Measurements from ENCODE around the gene NRG3. TPM values are rescaled to one million over a fixed set of nuclear protein-coding genes. Genes with fewer than 3 reads are reported as not detected.

The NRG3 gene
- total and polyA plus RNA-seq, 12 donors, result 0.03 to 0.73 (median 0.13) TPM; not detected in 5

- Histone ChIP-seq H3K27ac (no peak overlapping the region), H3K36me3 (no peaks in the 10 kb centered on the region), H3K4me3 (no peak overlapping the region), H3K4me1 (no peaks in the 10 kb centered on the region), H3K9me3 (peaks cover 0 to under 1% (median 0%) of the 10 kb centered on the region in 11 donors), H3K27me3 (no peaks in the 10 kb centered on the region)
- no peak for TF ChIP-seq CTCF (IDR thresholded peaks at IDR 0.05)
- ATAC-seq (peak in 2 of 8 donors; percentile 27 to 29), DNase-seq (peak in 1 of 2 donors; percentile 5)
- intact Hi-C loops (cut with DNase I), result no loop called here
- 12 to 15% methylated on average over 3 of the region's 3 CpGs for WGBS, 2 donors
Observed at GRCh38 chr10:82211346-82211745, 336.4 kb downstream of the NRG3 start.

DNA sequence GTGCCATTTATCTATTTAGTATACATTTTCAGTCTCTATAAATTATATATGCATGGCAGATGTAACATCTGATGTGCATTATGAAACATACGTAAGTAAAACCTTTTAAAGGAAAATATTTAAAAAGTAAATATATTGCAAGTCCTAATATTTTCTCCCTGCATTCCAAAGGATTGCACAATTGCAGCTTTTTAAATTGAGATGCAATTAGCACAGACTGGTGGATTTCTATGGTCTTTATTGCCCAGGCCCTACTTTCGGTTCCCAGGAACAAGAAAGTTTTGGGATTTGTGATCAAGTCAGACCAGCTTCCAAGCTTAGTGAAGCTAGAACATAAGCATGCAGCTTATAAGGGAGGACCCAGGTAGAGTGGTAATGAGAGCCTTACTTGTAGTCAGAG lies 337.8 kb downstream of the NRG3 start:
- Histone ChIP-seq H3K27ac (no peak overlapping the region), H3K4me1 (no peaks in the 10 kb centered on the region), H3K27me3 (no peaks in the 10 kb centered on the region), H3K9me3 (no peaks in the 10 kb centered on the region), H3K36me3 (no peaks in the 10 kb centered on the region), H3K4me3 (no peak overlapping the region)
- DNase-seq, result no peak
- intact Hi-C loops (cut with DNase I), result no loop called here
- ATAC-seq, result no peak
- WGBS, 2 donors, result 87 to 89% methylated on average over 2 of the region's 2 CpGs
- TF ChIP-seq CTCF (IDR thresholded peaks at IDR 0.05), result no peak

DNA sequence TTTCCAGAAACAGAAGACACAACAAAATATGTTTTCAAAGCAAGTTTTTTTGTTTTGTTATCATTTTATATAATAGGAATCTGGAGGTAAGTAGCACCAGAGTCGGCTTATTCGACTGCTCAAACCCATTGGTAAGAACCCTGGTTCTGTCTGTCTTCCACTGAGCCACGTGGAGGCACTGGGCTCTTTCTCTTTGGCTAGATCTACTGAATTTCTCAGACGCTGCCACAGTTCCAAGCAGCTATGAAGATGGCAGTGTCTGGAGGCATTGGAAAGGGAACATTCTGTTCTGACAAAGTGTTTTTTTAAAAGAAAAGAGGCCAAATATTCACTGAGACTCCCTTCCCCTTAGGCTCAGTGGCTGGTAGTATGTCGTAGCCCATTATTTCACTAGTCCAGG lies 338.8 kb downstream of the NRG3 start:
- Histone ChIP-seq H3K4me1 (no peaks in the 10 kb centered on the region), H3K4me3 (no peak overlapping the region), H3K9me3 (no peaks in the 10 kb centered on the region), H3K36me3 (no peaks in the 10 kb centered on the region), H3K27ac (no peak overlapping the region), H3K27me3 (no peaks in the 10 kb centered on the region)
- DNase-seq, result no peak
- no peak for TF ChIP-seq CTCF (IDR thresholded peaks at IDR 0.05)
- no peak for ATAC-seq
- intact Hi-C loops (cut with DNase I), result no loop called here
- WGBS, 2 donors, result 75 to 88% methylated on average over 5 of the region's 5 CpGs

GRCh38 chr10:82221056-82221455 lies 346.1 kb downstream of the NRG3 start:
- Histone ChIP-seq H3K4me1 (no peaks in the 10 kb centered on the region), H3K27me3 (no peaks in the 10 kb centered on the region), H3K4me3 (no peak overlapping the region), H3K36me3 (no peaks in the 10 kb centered on the region), H3K9me3 (no peaks in the 10 kb centered on the region), H3K27ac (no peak overlapping the region)
- no peak for TF ChIP-seq CTCF (IDR thresholded peaks at IDR 0.05)
- DNase-seq (no peak), ATAC-seq (no peak)
- intact Hi-C loops (cut with DNase I), result loop anchor here in 1 of 10 donors (5.0 kb wide), 1 partner anchor 151 kb away; no protein-coding TSS in a partner anchor

Measured in heart right ventricle (tissue), 16 donors.